ENCODE measurements around the gene UCMA.
A peak's percentile ranks its signal among the peaks of the same experiment; 100 is the strongest.

The UCMA gene

GRCh38 chr10:13213163-13213562 lies 21.0 kb downstream of the UCMA start:
- no peak overlapping the region for H3K27ac ChIP-seq (ENCODE audit: low read length)
- no peaks in the 10 kb centered on the region for H3K9me3 ChIP-seq (ENCODE audit: insufficient read depth, low read length)
- no peak for TF ChIP-seq EZH2phosphoT487 (IDR thresholded peaks at IDR 0.05; ENCODE audit: low read depth)
- no peak for TF ChIP-seq CTCF (IDR thresholded peaks at IDR 0.05; ENCODE audit: low read depth, low read length)
- H3K4me2 ChIP-seq (ENCODE audit: low read length): no peak overlapping the region
- no peaks in the 10 kb centered on the region for H3K79me2 ChIP-seq (ENCODE audit: low read length)
- H4K20me1 ChIP-seq (ENCODE audit: insufficient read depth, low read length): no peaks in the 10 kb centered on the region
- no peak overlapping the region for H2AFZ ChIP-seq (ENCODE audit: low read depth, low read length)
- H3K4me1 ChIP-seq (ENCODE audit: low read length): no peaks in the 10 kb centered on the region
- H3K36me3 ChIP-seq (replicated peaks; ENCODE audit: low read depth, low read length): peaks cover 7% of the 10 kb centered on the region
- H3K27me3 ChIP-seq (ENCODE audit: low read depth, low read length): no peaks in the 10 kb centered on the region
- no peak overlapping the region for H3K4me3 ChIP-seq (ENCODE audit: low read length)
- no peak overlapping the region for H3K9ac ChIP-seq (ENCODE audit: low read length)

- H3K36me3 ChIP-seq (replicated peaks; ENCODE audit: low read depth, low read length): peaks cover 26% of the 10 kb centered on the region
Observed at GRCh38 chr10:13206546-13207443, 27.4 kb downstream of the UCMA start.

GRCh38 chr10:13206091-13206490 lies 28.1 kb downstream of the UCMA start:
- TF ChIP-seq CTCF (IDR thresholded peaks at IDR 0.05; ENCODE audit: low read depth, low read length): no peak
- Histone ChIP-seq H4K20me1 (ENCODE audit: insufficient read depth, low read length) (no peaks in the 10 kb centered on the region), H3K9me3 (ENCODE audit: insufficient read depth, low read length) (no peaks in the 10 kb centered on the region), H3K27me3 (ENCODE audit: low read depth, low read length) (no peaks in the 10 kb centered on the region), H3K79me2 (ENCODE audit: low read length) (no peaks in the 10 kb centered on the region), H3K4me3 (ENCODE audit: low read length) (no peak overlapping the region), H2AFZ (ENCODE audit: low read depth, low read length) (no peak overlapping the region), H3K9ac (ENCODE audit: low read length) (no peak overlapping the region), H3K27ac (ENCODE audit: low read length) (no peak overlapping the region), H3K36me3 (replicated peaks; ENCODE audit: low read depth, low read length) (peaks cover 30% of the 10 kb centered on the region), H3K4me1 (ENCODE audit: low read length) (no peaks in the 10 kb centered on the region), H3K4me2 (ENCODE audit: low read length) (no peak overlapping the region)

More at GRCh38 chr10:13206546-13207443, 27.4 kb downstream of the UCMA start:
- Histone ChIP-seq H3K9me3 (ENCODE audit: insufficient read depth, low read length) (no peaks in the 10 kb centered on the region), H4K20me1 (ENCODE audit: insufficient read depth, low read length) (no peaks in the 10 kb centered on the region), H3K4me2 (ENCODE audit: low read length) (no peak overlapping the region), H3K4me1 (ENCODE audit: low read length) (no peaks in the 10 kb centered on the region), H2AFZ (ENCODE audit: low read depth, low read length) (no peak overlapping the region), H3K79me2 (ENCODE audit: low read length) (no peaks in the 10 kb centered on the region), H3K9ac (ENCODE audit: low read length) (no peak overlapping the region), H3K27me3 (ENCODE audit: low read depth, low read length) (no peaks in the 10 kb centered on the region), H3K4me3 (ENCODE audit: low read length) (no peak overlapping the region), H3K27ac (ENCODE audit: low read length) (no peak overlapping the region)
- TF ChIP-seq CTCF (IDR thresholded peaks at IDR 0.05; ENCODE audit: low read depth, low read length) (peak; percentile 46), EZH2phosphoT487 (IDR thresholded peaks at IDR 0.05; ENCODE audit: low read depth) (no peak)

GRCh38 chr10:13201132-13201531 lies 33.0 kb downstream of the UCMA start:
- no peak overlapping the region for H3K4me3 ChIP-seq (ENCODE audit: low read length)
- no peaks in the 10 kb centered on the region for H4K20me1 ChIP-seq (ENCODE audit: insufficient read depth, low read length)
- no peaks in the 10 kb centered on the region for H3K27me3 ChIP-seq (ENCODE audit: low read depth, low read length)
- no peak overlapping the region for H3K4me2 ChIP-seq (ENCODE audit: low read length)
- H2AFZ ChIP-seq (ENCODE audit: low read depth, low read length): no peak overlapping the region
- no peak overlapping the region for H3K27ac ChIP-seq (ENCODE audit: low read length)
- H3K79me2 ChIP-seq (ENCODE audit: low read length): no peaks in the 10 kb centered on the region
- H3K36me3 ChIP-seq (replicated peaks; ENCODE audit: low read depth, low read length): peaks cover 25% of the 10 kb centered on the region
- no peak overlapping the region for H3K9ac ChIP-seq (ENCODE audit: low read length)
- TF ChIP-seq EZH2phosphoT487 (IDR thresholded peaks at IDR 0.05; ENCODE audit: low read depth) (no peak), CTCF (IDR thresholded peaks at IDR 0.05; ENCODE audit: low read depth, low read length) (no peak)
- no peaks in the 10 kb centered on the region for H3K4me1 ChIP-seq (ENCODE audit: low read length)
- no peaks in the 10 kb centered on the region for H3K9me3 ChIP-seq (ENCODE audit: insufficient read depth, low read length)
